ENCODE data around the gene EHD2. TPM values are rescaled to one million over a fixed set of nuclear protein-coding genes. Genes with fewer than 3 reads are reported as not detected.

EHD2 gene
- total RNA-seq, 4 donors from 2014 or later = 72.0 to 198 (median 82.9) TPM

GRCh38 chr19:47676811-47677210, 36.4 kb upstream of the EHD2 start:
- H3K36me3 ChIP-seq = no peaks in the 10 kb centered on the region
- intact Hi-C loops (cut with DNase I; ENCODE audit: low total_unique reads) = no loop called here

GRCh38 chr19:47679251-47679900, 33.8 kb upstream of the EHD2 start:
- no peaks in the 10 kb centered on the region for H3K36me3 ChIP-seq
- intact Hi-C loops (cut with DNase I; ENCODE audit: low total_unique reads) = no loop called here
- DNase-seq = no peak
- H3K27ac ChIP-seq = no peak overlapping the region
- H3K9me3 ChIP-seq = no peaks in the 10 kb centered on the region
- H3K4me3 ChIP-seq = no peak overlapping the region
- TF ChIP-seq POLR2A (IDR thresholded peaks at IDR 0.05) = no peak
- TF ChIP-seq, protein P1, sequence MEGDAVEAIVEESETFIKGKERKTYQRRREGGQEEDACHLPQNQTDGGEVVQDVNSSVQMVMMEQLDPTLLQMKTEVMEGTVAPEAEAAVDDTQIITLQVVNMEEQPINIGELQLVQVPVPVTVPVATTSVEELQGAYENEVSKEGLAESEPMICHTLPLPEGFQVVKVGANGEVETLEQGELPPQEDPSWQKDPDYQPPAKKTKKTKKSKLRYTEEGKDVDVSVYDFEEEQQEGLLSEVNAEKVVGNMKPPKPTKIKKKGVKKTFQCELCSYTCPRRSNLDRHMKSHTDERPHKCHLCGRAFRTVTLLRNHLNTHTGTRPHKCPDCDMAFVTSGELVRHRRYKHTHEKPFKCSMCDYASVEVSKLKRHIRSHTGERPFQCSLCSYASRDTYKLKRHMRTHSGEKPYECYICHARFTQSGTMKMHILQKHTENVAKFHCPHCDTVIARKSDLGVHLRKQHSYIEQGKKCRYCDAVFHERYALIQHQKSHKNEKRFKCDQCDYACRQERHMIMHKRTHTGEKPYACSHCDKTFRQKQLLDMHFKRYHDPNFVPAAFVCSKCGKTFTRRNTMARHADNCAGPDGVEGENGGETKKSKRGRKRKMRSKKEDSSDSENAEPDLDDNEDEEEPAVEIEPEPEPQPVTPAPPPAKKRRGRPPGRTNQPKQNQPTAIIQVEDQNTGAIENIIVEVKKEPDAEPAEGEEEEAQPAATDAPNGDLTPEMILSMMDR (IDR thresholded peaks at IDR 0.05) = no peak
- H3K4me1 ChIP-seq = no peaks in the 10 kb centered on the region
- no peaks in the 10 kb centered on the region for H3K27me3 ChIP-seq

More at GRCh38 chr19:47676811-47677210, 36.4 kb upstream of the EHD2 start:
- DNase-seq = no peak
- H3K27me3 ChIP-seq = no peaks in the 10 kb centered on the region
- H3K9me3 ChIP-seq = no peaks in the 10 kb centered on the region
- no peaks in the 10 kb centered on the region for H3K4me1 ChIP-seq
- no peak overlapping the region for H3K4me3 ChIP-seq
- H3K27ac ChIP-seq = no peak overlapping the region
- TF ChIP-seq, protein P1 (IDR thresholded peaks at IDR 0.05) = no peak
- TF ChIP-seq POLR2A (IDR thresholded peaks at IDR 0.05) = no peak

DNA sequence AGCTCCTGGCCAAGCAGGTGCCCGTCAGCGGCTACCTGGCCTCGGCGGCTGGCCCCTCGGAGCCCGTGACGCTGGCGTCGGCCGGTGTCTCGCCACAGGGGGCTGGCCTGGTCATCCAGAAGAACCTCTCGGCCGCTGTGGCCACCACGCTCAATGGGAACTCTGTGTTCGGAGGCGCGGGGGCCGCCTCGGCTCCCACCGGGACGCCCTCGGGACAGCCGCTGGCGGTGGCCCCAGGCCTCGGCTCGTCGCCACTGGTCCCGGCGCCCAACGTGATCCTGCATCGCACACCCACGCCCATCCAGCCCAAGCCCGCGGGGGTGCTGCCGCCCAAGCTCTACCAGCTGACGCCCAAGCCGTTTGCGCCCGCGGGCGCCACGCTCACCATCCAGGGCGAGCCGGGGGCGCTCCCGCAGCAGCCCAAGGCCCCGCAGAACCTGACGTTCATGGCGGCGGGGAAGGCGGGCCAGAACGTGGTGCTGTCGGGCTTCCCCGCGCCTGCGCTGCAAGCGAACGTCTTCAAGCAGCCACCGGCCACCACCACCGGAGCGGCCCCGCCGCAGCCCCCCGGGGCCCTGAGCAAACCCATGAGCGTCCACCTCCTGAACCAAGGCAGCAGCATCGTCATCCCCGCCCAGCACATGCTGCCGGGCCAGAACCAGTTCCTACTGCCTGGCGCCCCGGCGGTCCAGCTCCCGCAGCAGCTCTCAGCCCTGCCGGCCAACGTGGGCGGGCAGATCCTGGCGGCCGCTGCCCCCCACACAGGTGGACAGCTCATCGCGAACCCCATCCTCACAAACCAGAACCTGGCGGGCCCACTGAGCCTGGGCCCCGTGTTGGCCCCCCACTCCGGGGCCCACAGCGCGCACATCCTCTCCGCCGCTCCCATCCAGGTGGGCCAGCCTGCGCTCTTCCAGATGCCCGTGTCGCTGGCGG, 33.0 kb upstream of the EHD2 start:
- TF ChIP-seq, protein P1 (IDR thresholded peaks at IDR 0.05) = no peak
- TF ChIP-seq POLR2A (IDR thresholded peaks at IDR 0.05) = no peak
- H3K36me3 ChIP-seq = no peaks in the 10 kb centered on the region
- no peak for DNase-seq
- H3K27ac ChIP-seq = no peak overlapping the region
- intact Hi-C loops (cut with DNase I; ENCODE audit: low total_unique reads) = no loop called here
- no peaks in the 10 kb centered on the region for H3K4me1 ChIP-seq
- no peaks in the 10 kb centered on the region for H3K9me3 ChIP-seq
- no peak overlapping the region for H3K4me3 ChIP-seq
- H3K27me3 ChIP-seq = no peaks in the 10 kb centered on the region

GRCh38 chr19:47680858-47681332, 32.3 kb upstream of the EHD2 start:
- Histone ChIP-seq H3K9me3 (no peaks in the 10 kb centered on the region), H3K27ac (no peak overlapping the region), H3K4me3 (no peak overlapping the region), H3K4me1 (no peaks in the 10 kb centered on the region), H3K27me3 (no peaks in the 10 kb centered on the region), H3K36me3 (no peaks in the 10 kb centered on the region)
- intact Hi-C loops (cut with DNase I; ENCODE audit: low total_unique reads) = no loop called here
- TF ChIP-seq, protein P1 (IDR thresholded peaks at IDR 0.05) = no peak
- TF ChIP-seq POLR2A (IDR thresholded peaks at IDR 0.05) = no peak
- DNase-seq = no peak

- intact Hi-C loops (cut with DNase I; ENCODE audit: low total_unique reads) = no loop called here
Observed at GRCh38 chr19:47681388-47681787, 31.8 kb upstream of the EHD2 start.

More at GRCh38 chr19:47681388-47681787, 31.8 kb upstream of the EHD2 start:
- no peaks in the 10 kb centered on the region for H3K9me3 ChIP-seq
- H3K36me3 ChIP-seq = no peaks in the 10 kb centered on the region
- H3K27me3 ChIP-seq = no peaks in the 10 kb centered on the region
- no peak overlapping the region for H3K4me3 ChIP-seq
- DNase-seq = no peak
- H3K27ac ChIP-seq = no peak overlapping the region
- TF ChIP-seq, protein P1 (IDR thresholded peaks at IDR 0.05) = no peak
- no peak for TF ChIP-seq POLR2A (IDR thresholded peaks at IDR 0.05)
- H3K4me1 ChIP-seq = no peaks in the 10 kb centered on the region
